Fibroblast of pulmonary artery (primary cell): ENCODE results near the gene CFAP70.

Experiments used
- DNase-seq: peaks from one replicate; pipeline ENCODE4 v3.0.0-alpha.2; 2010; ENCODE audit warnings: low read depth
- H3K4me3 ChIP-seq: replicated peaks from 2 replicates; pipeline ENCODE4 v1.5.1; 2011; ENCODE audit warnings: low read depth, mild to moderate bottlenecking, control low read depth, low read length, moderate library complexity
- TF ChIP-seq, protein P1 (sequence below): IDR thresholded peaks from 2 replicates; pipeline ENCODE4 v1.5.1; 2011; ENCODE audit warnings: mild to moderate bottlenecking, control low read depth, low read length, inconsistent platforms; ENCODE audit errors: missing control alignments

The CFAP70 gene

DNA sequence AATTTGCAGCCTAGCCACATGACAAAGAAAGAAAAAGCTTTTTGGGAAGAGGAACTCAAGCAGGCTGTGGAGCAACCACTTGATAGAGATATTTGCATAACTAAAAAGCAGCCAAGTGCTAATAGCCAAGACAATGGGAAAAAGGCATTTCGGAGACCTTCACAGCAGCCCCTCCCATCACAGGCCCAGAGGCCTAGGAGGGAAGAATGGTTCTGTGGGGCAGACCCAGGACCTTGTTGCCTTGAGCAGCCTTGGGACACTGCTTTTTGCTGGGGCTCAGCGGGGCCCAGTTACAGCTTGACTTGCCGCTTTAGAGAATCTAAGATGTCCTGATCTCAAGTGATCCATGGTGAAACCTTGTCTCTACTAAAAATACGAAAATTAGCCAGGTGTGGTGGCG lies 152.3 kb downstream of the CFAP70 start:
- H3K4me3 ChIP-seq, result no peak overlapping the region
- DNase-seq, result no peak
- TF ChIP-seq, protein P1, sequence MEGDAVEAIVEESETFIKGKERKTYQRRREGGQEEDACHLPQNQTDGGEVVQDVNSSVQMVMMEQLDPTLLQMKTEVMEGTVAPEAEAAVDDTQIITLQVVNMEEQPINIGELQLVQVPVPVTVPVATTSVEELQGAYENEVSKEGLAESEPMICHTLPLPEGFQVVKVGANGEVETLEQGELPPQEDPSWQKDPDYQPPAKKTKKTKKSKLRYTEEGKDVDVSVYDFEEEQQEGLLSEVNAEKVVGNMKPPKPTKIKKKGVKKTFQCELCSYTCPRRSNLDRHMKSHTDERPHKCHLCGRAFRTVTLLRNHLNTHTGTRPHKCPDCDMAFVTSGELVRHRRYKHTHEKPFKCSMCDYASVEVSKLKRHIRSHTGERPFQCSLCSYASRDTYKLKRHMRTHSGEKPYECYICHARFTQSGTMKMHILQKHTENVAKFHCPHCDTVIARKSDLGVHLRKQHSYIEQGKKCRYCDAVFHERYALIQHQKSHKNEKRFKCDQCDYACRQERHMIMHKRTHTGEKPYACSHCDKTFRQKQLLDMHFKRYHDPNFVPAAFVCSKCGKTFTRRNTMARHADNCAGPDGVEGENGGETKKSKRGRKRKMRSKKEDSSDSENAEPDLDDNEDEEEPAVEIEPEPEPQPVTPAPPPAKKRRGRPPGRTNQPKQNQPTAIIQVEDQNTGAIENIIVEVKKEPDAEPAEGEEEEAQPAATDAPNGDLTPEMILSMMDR, result no peak

DNA sequence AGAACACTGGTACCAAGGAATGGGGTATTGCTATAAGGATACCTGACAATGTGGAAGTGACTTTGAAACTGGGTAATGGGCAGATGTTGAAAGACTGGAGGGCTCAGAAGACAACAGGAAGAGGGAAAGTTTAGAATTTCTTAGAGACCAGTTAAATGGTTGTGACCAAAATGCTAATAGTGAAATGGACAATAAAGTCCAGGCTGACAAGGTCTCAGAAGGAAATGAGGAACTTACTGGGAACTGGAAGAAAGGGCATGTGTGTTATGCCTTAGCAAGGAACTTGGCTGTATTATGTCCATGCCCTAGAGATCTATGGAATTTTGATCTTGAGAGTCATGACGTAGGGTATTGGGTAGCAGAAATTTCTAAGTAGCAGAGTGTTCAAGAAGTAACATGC lies 152.8 kb downstream of the CFAP70 start:
- TF ChIP-seq, protein P1, result no peak
- no peak overlapping the region for H3K4me3 ChIP-seq
- DNase-seq, result no peak

DNA sequence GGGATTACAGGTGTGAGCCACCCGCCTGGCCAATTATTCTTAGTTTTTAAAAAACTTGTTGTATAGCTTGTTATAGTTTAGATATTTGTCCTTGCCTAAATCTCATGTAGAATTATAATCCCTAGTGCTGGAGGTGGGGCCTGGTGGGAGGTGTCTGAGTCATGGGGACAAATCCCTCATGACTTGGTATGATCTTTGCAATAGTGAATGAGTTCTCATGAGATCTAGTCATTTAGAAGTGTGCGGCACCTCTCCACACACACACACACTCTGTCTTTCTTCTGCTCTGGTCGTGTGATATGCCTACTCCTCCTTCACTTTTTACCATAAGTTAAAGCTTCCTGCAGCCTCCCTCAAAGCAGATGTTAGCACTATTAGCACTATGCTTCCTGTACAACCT lies 153.6 kb downstream of the CFAP70 start:
- TF ChIP-seq, protein P1, result no peak
- DNase-seq, result no peak
- H3K4me3 ChIP-seq, result no peak overlapping the region
